GM21526 (cell line): ENCODE data around the gene LYZL4.

Experiments used
- ATAC-seq: cut with Tn5 transposase; IDR thresholded peaks from one replicate; pipeline ENCODE4 v1.9.1; 2021; ENCODE audit warnings: moderate library complexity; ENCODE audit not compliant: unreplicated experiment, low FRiP score

The LYZL4 gene

GRCh38 chr3:42377681-42378080 lies 32.7 kb downstream of the LYZL4 start:
- ATAC-seq: no peak

DNA sequence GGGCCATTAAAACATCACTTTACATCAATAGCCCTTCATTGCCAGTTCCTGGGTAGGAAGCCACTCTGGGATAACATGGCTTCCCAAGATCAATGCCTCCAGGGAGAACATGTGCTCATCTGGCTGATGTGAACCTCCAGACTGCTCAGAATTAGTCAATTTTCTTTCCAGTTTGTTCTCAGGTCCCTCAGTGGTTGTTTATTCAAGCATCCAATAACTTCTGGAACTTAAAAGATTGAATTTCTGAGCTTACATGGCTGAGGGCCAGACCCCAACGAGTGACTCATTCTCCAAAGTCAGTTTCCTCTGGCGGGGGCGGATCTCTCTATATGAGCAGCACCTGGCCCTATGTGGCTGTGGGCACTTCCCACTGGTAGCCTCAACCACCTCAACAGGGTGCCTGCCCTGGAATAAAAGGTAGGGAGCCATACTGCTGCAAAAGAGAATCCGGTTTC lies 34.0 kb downstream of the LYZL4 start:
- ATAC-seq: no peak

DNA sequence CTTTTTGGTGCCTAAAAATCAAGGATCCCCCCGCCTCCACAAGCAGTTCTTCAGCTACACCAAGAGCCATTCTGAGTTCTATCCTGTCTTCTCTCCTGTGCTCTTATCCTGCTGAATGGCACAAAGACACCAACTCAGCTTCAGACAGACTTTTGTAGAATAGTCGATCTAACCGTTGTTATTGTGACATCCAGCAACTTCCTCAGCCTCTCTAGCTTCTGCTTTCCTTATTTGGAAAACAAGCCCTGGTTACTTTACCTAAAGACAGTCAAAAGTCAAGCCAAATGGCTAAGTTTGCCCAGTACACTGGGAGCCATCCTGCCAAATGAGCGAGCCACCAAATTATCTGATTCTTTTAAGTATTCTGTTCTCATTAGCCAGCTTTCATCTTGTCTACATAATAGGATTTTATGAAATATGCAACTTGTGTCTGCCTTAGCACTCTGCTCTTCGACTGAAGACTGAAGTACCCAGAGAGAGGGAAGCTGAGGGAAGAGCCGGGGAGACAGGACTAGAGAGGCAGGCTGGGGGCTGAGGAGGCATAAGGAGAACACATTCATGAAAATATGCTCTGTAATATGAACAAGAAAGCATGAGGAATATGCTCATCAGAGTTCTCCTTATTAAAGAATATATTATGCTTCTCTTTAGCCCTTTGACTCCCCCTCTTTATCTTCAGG lies 35.1 kb downstream of the LYZL4 start:
- ATAC-seq: no peak

DNA sequence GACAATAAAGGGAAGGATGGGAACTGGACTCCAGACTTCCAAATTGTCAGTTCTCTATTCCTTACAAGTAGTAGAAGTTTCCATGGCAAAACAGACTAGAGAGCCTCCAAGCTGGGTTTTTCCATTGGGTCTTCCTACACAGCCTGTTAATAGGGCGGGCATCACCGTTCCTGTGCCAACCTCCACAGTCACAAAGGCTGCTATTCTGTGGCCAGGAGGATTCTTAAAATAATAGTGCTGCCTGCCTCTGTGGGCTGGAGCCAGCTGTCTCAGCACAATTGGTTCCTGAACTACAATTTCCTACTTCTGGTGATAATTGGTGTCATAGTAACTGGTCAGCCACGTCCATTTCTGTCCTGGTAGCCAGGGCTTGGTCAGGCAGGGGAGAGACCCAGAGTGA lies 38.6 kb downstream of the LYZL4 start:
- ATAC-seq: no peak

DNA sequence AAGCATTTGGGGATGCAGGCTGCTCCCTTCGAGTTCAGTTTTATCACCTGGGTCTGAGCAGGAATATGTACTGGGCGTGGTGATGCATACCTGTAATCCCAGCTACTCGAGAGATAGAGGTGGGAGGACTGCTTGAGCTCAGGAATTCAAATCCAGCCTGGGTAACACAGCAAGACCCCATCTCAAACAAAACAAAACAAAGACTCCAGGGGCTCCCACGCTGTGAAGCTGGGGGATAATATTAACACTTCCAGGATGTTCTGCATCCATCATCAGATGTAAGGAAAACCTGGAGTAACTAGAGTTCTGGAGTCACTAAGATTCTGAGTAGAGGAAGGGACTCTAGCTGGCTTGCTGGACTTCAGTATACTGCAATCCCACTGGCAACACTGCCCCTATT lies 40.6 kb downstream of the LYZL4 start:
- ATAC-seq: no peak

DNA sequence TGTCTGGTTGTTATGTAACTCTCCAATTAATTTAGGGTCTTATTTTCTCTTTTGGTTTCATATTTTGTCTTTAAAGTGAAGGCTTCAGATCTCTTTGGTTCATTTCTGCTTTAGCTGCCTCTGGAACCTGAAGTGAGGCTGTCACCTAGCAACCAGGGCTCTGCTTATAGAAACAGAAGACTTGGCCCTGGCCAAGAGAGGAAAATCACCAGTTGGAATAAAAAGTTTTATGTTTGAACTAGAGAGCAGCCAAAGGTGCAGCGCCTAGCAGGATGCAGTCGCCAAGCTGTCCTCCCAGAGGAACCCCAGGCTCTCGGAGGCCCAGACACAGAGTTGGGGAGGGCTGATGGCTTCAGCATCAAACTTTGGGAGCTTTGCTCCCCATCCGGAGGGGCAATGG lies 41.1 kb downstream of the LYZL4 start:
- ATAC-seq: no peak

DNA sequence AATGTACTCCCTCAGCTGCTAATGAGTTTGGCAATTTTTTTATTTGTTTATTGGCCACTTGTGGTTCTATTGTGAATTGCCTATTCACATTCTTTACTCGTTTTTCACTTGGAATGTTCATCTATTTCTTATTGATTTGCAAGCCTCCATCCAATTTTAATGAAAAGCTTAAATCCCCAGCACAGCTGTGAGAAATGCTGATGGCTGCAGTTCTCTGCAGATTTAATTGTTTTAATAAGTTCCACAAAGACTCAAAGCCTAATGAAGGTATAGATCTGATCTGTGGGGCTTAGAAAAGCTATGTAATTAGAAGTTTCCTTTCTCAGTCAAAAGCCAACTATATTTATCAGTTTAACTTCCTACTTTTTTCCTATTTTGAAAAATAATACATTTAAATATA lies 41.5 kb downstream of the LYZL4 start:
- ATAC-seq: no peak

- ATAC-seq: no peak
Observed at GRCh38 chr3:42367903-42368302, 42.5 kb downstream of the LYZL4 start.

- no peak for ATAC-seq
Observed at GRCh38 chr3:42366550-42366949, 43.9 kb downstream of the LYZL4 start.

DNA sequence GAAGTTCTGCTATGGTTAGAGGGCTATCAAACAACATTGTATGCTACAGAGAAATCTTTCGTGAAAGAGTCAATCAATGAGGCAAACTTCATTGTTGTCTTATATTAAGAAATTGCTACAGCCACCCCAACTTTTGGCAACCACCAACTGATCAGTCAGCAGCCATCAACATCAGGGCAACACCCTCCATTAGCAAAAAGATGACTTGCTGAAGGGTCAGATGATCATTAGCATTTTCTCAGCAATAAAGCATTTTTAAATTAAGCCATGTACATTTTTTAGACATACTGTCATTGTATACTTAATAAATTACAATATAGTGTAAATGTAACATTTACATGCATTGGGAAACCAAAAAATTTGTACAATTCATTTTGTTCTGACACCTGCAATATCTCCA lies 53.1 kb downstream of the LYZL4 start:
- ATAC-seq: no peak

GRCh38 chr3:42355612-42356011 lies 54.8 kb downstream of the LYZL4 start:
- no peak for ATAC-seq

DNA sequence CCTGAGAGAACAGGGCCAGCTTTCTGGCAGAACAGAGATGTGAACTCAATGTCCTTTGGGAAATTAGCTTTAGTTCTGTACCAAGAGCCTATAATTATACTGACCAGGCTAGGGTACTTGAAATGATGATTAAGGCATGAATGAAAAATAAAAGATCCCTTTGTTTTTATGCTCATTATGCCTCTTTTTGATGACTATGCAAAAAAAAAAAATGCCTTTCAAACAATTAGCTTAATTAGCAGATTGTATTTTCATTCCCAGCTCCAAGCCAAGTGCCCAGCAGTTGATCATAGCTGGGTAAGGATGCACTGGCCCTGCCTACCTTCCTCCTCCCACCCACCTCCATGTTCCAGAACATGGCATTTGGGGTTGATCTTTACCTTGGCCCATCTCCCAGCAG lies 56.8 kb downstream of the LYZL4 start:
- ATAC-seq: no peak

DNA sequence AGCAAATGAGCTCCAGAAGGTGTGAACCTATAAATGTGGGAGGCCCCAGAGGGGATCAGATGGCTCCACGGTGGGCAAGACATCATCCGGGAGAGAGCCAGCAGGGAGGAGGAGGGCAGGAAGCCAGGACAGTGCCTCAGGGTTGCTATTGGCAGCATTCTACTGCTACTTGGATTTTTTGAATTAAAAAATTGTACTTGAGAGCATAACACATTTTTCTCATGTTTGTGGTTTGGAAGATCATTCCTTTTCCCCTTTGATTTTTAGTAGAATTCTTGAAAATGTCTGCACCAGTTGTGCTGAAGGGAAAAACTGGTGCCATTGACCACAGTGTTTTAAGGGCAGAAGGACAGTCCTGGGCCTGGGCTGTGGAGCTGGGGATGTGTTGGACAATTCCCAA lies 59.2 kb downstream of the LYZL4 start:
- ATAC-seq: no peak

DNA sequence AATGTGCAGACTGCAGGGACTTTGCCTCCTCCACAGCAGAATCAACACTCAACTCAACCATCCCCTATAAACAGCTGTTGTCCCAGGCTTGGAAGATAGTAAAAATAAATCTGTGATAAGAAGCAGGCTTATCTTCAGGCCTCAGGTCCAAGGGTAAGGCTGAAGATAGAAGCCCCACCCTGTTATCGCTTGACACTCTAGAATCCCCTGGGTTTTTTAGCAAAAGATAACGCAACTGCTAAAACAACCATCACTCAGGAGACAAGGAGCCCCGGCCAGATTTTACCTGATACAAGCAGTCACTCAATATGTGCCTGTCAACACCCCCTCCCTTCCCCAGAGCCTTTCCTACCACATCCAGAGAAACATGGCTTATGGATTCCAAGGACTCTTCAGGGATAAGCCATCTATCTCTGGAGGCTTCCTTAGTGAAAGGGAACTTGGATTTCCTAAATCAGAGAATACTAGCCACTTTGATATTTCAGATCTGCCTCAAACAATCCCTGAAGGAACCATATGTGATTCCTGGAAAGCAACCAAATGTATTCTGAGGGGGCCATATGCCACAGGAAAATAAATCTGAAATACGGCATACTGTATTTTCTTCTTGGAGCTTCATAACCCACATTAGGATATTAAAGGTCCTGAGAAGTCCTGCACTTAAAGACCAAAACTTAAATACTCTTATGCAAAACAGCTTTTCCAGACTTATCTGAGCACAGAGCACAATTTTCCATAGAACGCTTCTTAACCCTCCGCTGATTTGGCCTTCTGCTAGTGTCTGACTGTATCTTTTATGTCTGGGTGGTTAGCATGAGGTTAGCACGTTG lies 60.4 kb downstream of the LYZL4 start:
- ATAC-seq: no peak

DNA sequence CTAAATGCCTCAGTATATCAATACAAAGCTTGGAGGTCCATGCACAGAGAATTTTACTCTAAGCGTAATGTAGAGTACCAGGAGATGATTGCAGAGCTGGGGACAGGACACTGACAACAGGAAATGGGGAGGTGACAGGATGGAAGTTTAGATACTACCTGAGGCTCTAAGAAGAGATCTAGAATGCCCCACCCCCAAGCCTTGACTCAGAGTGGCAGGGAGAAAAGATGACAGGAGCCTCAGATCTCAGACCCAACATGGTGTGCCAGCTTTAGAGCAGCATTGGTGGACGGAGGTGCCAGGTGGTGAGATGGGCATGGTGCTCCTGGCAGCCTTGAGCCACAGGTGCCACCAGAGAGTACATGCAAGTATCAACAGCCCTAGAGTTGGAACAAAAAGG lies 62.5 kb downstream of the LYZL4 start:
- ATAC-seq: no peak
